Measurements from ENCODE around the gene CUEDC2.

CUEDC2 gene

DNA sequence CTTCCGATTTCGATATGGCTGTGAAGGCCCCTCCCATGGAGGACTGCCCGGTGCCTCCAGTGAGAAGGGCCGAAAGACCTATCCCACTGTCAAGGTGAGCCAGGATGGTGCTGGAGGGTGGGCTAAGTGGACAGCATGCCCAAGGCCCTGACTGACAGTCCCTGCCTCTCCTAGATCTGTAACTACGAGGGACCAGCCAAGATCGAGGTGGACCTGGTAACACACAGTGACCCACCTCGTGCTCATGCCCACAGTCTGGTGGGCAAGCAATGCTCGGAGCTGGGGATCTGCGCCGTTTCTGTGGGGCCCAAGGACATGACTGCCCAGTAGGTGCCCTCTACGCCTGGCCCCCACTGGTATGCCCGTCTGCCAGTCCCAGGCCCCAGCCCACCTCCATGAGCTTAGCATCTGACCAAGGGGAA, 35.6 kb downstream of the CUEDC2 start:
- DNase-seq (ENCODE audit: low read depth) = no peak

DNA sequence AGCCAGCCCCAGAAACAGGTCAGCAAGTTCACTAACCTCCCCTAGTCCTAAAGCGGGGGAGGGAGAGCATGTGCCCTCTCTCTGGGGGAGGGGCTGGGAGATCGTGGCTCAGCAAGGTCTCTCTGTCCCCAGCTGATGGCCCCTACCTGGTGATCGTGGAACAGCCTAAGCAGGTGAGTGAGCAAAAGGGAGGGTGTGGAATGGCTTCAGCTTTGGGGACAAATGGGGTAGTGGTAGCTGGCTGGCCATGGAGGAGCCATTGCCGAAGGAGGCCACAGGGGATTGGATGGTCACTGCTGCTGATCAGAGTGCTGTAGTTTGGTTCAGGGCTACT, 36.1 kb downstream of the CUEDC2 start:
- DNase-seq (ENCODE audit: low read depth) = no peak

GRCh38 chr10:102395400-102396316, 36.7 kb downstream of the CUEDC2 start, which contains the start of gene NFKB2:
NFKB2 (plus strand) TSS chr10:102395705; CDS start chr10:102395960, 255 bp downstream.
- peak; percentile 89 for DNase-seq (ENCODE audit: low read depth)

- peak; percentile 57 for DNase-seq (ENCODE audit: low read depth)
Observed at GRCh38 chr10:102394801-102395399, 37.5 kb downstream of the CUEDC2 start.

DNA sequence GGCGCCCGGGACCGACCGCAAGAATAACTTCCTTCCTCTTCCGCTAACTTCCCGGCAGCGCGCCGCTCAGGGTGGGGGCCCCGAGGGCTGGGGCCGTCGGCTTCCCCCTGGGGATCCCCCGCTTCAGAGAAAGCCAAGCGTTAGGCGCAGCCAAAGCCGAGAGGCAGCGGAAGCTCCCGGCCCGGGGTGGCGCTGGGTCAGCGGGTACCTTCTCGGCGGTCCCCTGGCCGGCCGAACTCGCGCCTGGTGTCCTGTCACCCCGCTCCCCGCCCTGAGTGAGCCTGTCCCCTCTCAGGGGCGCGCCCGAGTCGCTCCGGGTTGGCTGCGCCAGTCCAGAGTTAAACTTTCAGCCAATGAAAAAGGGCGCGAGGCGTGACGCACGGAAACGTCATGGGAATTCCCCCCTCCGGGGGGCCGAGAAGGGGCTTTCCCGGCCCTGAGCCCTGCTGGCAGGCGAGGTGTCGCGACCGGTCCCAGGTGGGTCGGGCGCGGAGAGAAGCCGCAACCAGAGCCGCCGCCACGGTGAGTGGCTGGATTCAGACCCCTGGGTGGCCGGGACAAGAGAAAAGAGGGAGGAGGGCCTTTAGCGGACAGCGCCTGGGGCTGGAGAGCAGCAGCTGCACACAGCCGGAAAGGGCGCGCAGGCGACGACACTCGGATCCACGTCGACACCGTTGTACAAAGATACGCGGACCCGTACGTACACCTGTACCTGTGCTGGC, 38.1 kb downstream of the CUEDC2 start:
- peak; percentile 99 for DNase-seq (ENCODE audit: low read depth)

DNA sequence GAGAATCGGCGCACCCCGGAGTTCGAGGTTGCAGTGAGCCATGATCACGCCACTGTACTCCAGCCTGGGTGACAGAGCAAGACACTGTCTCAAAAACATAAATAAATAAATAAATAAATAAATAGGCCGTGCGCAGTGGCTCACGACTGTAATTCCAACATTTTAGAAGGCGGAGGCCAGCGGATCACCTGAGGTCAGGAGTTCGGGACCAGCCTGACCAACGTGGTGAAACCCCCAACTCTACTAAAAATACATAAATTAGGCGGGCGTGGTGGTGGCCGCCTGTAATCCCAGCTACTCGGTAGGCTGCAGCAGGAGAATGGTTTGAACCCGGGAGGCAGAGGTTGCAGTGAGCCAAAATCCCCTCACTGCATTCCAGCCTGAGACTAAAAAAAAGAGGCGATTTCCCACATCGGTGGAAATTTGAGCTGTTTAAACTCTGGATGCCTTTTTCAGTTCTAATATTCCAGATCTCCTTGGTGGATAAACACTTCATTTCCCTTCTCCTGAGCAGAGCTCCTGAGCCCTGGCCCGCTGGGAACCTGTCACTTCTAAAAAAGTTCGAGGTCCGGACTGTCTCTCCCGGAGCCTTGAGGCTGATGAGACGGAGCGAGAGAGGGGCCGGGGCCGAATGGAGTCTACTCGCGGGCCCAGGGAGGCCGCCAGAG, 38.8 kb downstream of the CUEDC2 start:
- DNase-seq (ENCODE audit: low read depth) = no peak

DNA sequence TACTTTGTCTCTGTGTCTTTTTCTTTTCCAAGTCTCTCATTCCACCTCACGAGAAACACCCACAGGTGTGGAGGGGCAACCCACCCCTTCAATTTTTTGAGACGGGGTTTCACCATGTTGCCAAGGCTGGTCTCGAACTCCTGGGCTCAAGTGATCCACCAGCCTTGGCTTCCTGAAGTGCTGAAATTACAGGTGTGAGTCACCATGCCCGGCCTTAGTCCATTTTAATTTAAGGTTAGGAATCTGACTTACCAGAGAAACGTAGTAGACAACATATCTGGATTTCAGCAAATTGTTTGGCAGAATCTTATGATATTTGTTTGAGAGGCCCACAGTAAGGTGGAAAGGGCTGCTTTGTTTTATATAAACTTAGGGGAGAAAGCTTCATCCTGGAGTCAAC, 40.1 kb downstream of the CUEDC2 start:
- no peak for DNase-seq (ENCODE audit: low read depth)

GRCh38 chr10:102389894-102390293, 42.5 kb downstream of the CUEDC2 start:
- DNase-seq (ENCODE audit: low read depth) = no peak

GRCh38 chr10:102384606-102385429, 47.6 kb downstream of the CUEDC2 start:
- DNase-seq (ENCODE audit: low read depth) = no peak

DNA sequence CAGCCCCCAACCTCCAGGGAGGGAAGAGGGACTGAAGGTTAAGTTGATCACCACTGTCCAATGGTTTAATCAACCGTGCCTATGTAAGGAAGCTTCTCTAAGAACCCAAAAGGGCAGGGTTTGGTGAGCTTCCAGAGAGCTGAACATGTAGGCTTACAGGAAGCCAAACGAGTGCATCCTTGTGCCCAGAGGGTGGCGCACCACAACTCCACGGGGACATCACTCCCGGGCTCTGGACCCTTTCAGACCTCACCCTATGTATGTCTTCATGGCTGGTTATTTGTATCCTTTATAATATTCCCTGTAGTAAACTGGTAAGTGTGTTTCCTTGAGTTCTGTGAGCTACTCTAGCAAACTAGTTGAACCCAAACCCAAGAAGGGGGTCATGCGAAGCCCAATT, 48.3 kb downstream of the CUEDC2 start:
- DNase-seq (ENCODE audit: low read depth) = no peak

GRCh38 chr10:102382871-102383270, 49.5 kb downstream of the CUEDC2 start:
- DNase-seq (ENCODE audit: low read depth) = no peak

- no peak for DNase-seq (ENCODE audit: low read depth)
Observed at GRCh38 chr10:102381983-102382382, 50.4 kb downstream of the CUEDC2 start.

GRCh38 chr10:102379383-102379782, 53.0 kb downstream of the CUEDC2 start:
- DNase-seq (ENCODE audit: low read depth) = no peak

- no peak for DNase-seq (ENCODE audit: low read depth)
Observed at GRCh38 chr10:102376901-102377300, 55.5 kb downstream of the CUEDC2 start.

DNA sequence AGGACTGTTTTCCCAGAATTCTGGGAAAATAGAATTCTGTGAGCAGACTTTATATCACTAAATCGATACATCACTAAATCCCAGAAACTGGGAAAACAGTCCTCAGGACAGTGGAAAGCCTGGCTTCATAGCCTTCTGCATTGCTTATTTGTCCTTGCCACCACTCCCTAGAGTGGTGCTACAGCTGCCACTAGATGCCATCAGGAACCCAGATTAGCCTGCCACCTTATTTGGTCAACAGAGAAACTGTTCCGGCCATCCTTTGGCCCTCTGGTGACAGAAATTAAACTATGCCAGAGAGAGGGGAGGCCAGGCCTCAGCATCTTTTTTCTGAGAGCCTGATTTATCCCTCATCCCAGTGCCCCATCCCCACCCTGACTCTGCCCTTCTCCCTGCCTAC, 56.5 kb downstream of the CUEDC2 start:
- no peak for DNase-seq (ENCODE audit: low read depth)

DNA sequence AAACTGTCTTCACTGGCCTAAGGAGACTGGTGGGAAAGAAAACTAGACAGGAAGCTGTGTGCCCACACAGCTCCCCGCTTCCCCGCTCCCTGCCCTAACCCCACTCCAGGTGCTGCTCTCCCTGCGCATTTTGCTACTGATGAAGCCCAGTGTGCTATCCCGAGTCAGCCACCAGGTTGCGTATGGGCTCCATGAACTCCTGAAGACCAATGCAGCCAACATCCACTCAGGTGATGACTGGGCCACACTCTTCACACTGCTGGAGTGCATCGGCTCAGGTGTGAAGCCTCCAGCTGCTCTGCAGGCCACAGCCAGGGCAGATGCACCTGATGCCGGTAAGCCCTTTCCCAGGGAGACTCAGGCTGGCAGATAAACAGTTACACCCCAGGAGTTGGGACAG, 57.1 kb downstream of the CUEDC2 start:
- no peak for DNase-seq (ENCODE audit: low read depth)
